T-helper 2 cell treated with Interferon-gamma antibody and Interleukin-4, amounts not matched to agents 5 μg/mL and 100 μg/mL, for 36 hours (primary cell): Measurements from ENCODE around the gene TTC39A.
A peak's percentile ranks its signal among the peaks of the same experiment; 100 is the strongest.

Source experiments
- DNase-seq: peaks from one replicate; pipeline ENCODE4 v3.0.0; 2021; ENCODE audit warnings: low spot score
- H3K27ac Mint-ChIP-seq: one replicate; pipeline ENCODE4 v1.8.0; 2021; ENCODE audit warnings: mild to moderate bottlenecking, mixed read lengths
- H3K27me3 Mint-ChIP-seq: one replicate; pipeline ENCODE4 v1.8.0; 2021; ENCODE audit warnings: low read depth, mixed read lengths
- H3K36me3 Mint-ChIP-seq: one replicate; pipeline ENCODE4 v1.8.0; 2021; ENCODE audit warnings: low read depth, mixed read lengths
- H3K4me1 Mint-ChIP-seq: one replicate; pipeline ENCODE4 v1.8.0; 2021; ENCODE audit warnings: low read depth, mixed read lengths
- H3K4me3 Mint-ChIP-seq: one replicate; pipeline ENCODE4 v1.8.0; 2022; ENCODE audit warnings: mild to moderate bottlenecking, moderate library complexity, mixed read lengths
- H3K9me3 Mint-ChIP-seq: one replicate; pipeline ENCODE4 v1.8.0; 2021; ENCODE audit warnings: mixed read lengths

Gene TTC39A

DNA sequence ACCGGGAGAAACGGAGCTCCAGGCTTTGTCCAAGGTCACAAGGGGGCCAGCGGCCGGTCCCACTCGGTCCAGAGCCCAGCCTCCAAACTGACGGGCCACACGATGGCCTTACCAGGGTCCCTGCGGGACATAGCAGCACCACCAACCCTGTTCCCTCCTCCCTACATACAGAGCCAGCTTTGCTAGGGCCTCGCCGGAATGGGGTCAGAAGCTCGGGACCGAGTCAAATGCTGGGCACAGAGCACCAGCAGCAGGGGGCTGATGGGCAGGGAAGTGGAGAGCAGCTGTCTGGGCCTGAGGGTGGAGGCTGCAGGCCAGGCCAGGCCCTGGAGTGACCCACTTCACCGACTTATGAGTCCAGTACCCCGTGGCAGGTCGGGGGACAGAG is 14.9 kb upstream of the TTC39A start:
- DNase-seq: no peak
- Mint-ChIP-seq H3K27me3 (peaks cover 36% of the 10 kb centered on the region), H3K27ac (no peak overlapping the region), H3K9me3 (no peaks in the 10 kb centered on the region), H3K4me1 (no peaks in the 10 kb centered on the region), H3K4me3 (no peak overlapping the region), H3K36me3 (no peaks in the 10 kb centered on the region)

GRCh38 chr1:51344602-51345299 is 14.4 kb upstream of the TTC39A start:
- no peaks in the 10 kb centered on the region for H3K4me1 Mint-ChIP-seq
- no peak overlapping the region for H3K27ac Mint-ChIP-seq

GRCh38 chr1:51344276-51344601 is 13.9 kb upstream of the TTC39A start:
- no peak overlapping the region for H3K27ac Mint-ChIP-seq
- no peaks in the 10 kb centered on the region for H3K36me3 Mint-ChIP-seq
- H3K27me3 Mint-ChIP-seq: peaks cover 36% of the 10 kb centered on the region
- H3K4me1 Mint-ChIP-seq: no peaks in the 10 kb centered on the region
- no peaks in the 10 kb centered on the region for H3K9me3 Mint-ChIP-seq
- H3K4me3 Mint-ChIP-seq: no peak overlapping the region
- DNase-seq: no peak

More at GRCh38 chr1:51344602-51345299, 14.4 kb upstream of the TTC39A start:
- no peak for DNase-seq
- H3K9me3 Mint-ChIP-seq: no peaks in the 10 kb centered on the region
- no peak overlapping the region for H3K4me3 Mint-ChIP-seq
- no peaks in the 10 kb centered on the region for H3K36me3 Mint-ChIP-seq
- H3K27me3 Mint-ChIP-seq: peaks cover 36% of the 10 kb centered on the region

DNA sequence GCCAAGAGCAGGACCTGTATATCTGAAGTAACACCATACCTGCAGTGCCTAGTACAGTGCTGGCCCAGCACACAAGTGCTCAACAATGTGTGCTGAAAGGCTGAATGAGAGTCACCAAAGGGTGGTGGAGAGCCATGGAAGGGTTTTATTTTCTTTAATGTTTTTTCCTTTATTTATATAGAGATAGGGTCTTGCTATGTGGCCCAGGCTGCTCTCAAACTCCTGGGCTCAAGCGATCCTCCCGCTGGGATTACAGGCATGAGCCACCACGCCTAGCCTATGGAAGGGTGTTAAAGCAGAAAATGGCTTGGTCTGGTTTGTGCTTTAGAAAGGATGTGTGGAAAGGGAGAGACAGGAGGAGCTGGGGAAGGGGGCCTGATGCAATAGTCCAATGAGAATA is 13.3 kb upstream of the TTC39A start:
- DNase-seq: no peak
- H3K27ac Mint-ChIP-seq: no peak overlapping the region
- H3K4me1 Mint-ChIP-seq: no peaks in the 10 kb centered on the region
- H3K27me3 Mint-ChIP-seq: peaks cover 36% of the 10 kb centered on the region
- H3K36me3 Mint-ChIP-seq: no peaks in the 10 kb centered on the region
- H3K9me3 Mint-ChIP-seq: no peaks in the 10 kb centered on the region
- H3K4me3 Mint-ChIP-seq: no peak overlapping the region

- Mint-ChIP-seq H3K27me3 (peaks cover 36% of the 10 kb centered on the region), H3K36me3 (no peaks in the 10 kb centered on the region), H3K9me3 (no peaks in the 10 kb centered on the region), H3K4me1 (no peaks in the 10 kb centered on the region), H3K4me3 (no peak overlapping the region), H3K27ac (no peak overlapping the region)
- no peak for DNase-seq
Observed at GRCh38 chr1:51342591-51343206, 12.3 kb upstream of the TTC39A start.

DNA sequence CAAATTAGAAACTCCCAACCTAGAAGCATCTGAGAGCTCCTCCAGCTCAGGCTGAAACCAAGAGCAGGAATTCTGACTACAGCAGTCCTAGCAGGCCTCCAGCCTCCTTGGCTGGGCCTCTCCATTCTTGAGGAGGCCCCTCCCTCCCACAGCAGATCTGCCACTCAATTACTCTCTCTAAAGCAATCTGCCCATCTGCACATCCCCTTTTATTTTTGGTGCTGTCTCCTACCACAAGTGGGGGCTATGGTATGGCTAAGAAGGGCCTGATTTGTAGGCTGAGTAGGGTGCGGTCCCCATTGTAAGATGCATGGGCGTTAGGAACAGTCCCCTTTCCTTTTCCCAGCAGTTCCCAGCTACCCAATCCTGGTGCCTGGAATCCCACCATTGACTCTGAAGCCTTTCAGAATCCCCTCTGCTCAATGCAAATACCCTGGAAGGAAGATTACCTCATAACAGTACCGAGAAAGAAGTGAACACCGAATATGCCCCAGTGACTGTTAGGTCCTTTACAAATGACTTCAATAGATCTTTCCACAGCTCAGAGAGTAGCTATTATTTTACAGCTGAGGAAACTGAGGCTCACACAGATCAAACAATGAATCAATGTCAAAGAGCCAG is 11.6 kb upstream of the TTC39A start:
- no peak for DNase-seq
- Mint-ChIP-seq H3K27me3 (peaks cover 35% of the 10 kb centered on the region), H3K4me3 (no peak overlapping the region)

GRCh38 chr1:51340380-51340779 is 10.0 kb upstream of the TTC39A start:
- Mint-ChIP-seq H3K27ac (no peak overlapping the region), H3K4me3 (no peak overlapping the region), H3K4me1 (no peaks in the 10 kb centered on the region), H3K36me3 (no peaks in the 10 kb centered on the region), H3K9me3 (no peaks in the 10 kb centered on the region), H3K27me3 (peaks cover 21% of the 10 kb centered on the region)
- DNase-seq: no peak

More for the DNA sequence above, 11.6 kb upstream of the TTC39A start:
- Mint-ChIP-seq H3K27ac (no peak overlapping the region), H3K4me1 (no peaks in the 10 kb centered on the region), H3K9me3 (no peaks in the 10 kb centered on the region), H3K36me3 (no peaks in the 10 kb centered on the region)

- no peak overlapping the region for H3K27ac Mint-ChIP-seq
- peaks cover under 1% of the 10 kb centered on the region for H3K4me1 Mint-ChIP-seq
- no peak for DNase-seq
- no peaks in the 10 kb centered on the region for H3K9me3 Mint-ChIP-seq
- peaks cover 2% of the 10 kb centered on the region for H3K27me3 Mint-ChIP-seq
- H3K4me3 Mint-ChIP-seq: no peak overlapping the region
- no peaks in the 10 kb centered on the region for H3K36me3 Mint-ChIP-seq
Observed at GRCh38 chr1:51336711-51337110, 6.3 kb upstream of the TTC39A start.

- H3K4me1 Mint-ChIP-seq: peaks cover 7% of the 10 kb centered on the region
- DNase-seq: no peak
- no peaks in the 10 kb centered on the region for H3K36me3 Mint-ChIP-seq
- no peak overlapping the region for H3K27ac Mint-ChIP-seq
- peaks cover 9% of the 10 kb centered on the region for H3K27me3 Mint-ChIP-seq
- H3K9me3 Mint-ChIP-seq: no peaks in the 10 kb centered on the region
- no peak overlapping the region for H3K4me3 Mint-ChIP-seq
Observed at GRCh38 chr1:51336004-51336403, 5.6 kb upstream of the TTC39A start.

DNA sequence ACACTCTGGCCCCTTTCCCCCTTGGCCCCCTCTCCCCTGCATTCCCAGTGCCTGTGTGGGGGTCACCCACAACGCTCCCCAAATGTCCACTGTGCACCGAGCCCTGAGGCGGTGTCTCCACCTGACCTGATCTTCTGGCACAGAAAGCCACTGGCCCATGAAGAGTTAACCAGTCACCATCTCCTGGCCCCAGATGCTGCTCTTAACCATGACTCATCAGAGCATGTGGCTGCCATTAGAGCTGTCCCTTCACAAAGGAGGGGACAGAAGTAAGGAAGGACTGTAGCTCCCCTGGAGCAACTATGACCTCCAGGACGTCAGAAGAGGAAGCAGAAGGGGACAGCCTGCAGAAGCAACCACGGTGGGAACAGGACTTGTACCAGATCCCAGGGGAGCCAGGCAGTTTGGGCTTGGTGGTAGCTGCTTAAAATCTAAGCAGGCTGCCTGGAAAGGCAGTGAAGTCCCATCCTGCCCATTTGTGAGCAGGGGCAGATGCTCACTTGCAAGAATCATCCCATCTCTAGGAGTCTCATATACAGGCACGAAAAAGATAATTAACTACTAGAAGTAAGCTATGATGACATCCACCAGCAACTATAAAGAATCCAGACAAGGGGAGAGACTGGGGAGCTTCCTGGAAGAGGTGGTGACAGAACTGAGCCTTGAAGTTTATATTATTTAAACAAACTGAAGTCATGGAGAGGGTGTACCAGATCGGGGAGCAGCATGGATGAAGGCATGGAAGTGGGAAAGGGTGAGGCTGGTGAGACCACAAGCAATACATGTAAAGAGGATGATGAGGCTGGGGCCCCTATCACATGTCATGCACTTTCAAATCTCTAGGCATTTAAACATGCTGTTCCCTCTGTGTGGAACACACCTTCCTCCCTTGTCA is 1.1 kb upstream of the TTC39A start:
- DNase-seq: no peak
- Mint-ChIP-seq H3K36me3 (no peaks in the 10 kb centered on the region), H3K4me1 (peaks cover 7% of the 10 kb centered on the region), H3K4me3 (peak overlapping the region; percentile 81), H3K27me3 (peaks cover 32% of the 10 kb centered on the region), H3K9me3 (no peaks in the 10 kb centered on the region), H3K27ac (peak overlapping the region; percentile 61)

GRCh38 chr1:51329443-51330325 is 678 bp downstream of the TTC39A start:
- H3K27me3 Mint-ChIP-seq: peaks cover 36% of the 10 kb centered on the region
- no peaks in the 10 kb centered on the region for H3K9me3 Mint-ChIP-seq
- H3K4me1 Mint-ChIP-seq: peaks cover 7% of the 10 kb centered on the region
- no peaks in the 10 kb centered on the region for H3K36me3 Mint-ChIP-seq
- peak overlapping the region; percentile 61 for H3K4me3 Mint-ChIP-seq
- no peak for DNase-seq
- no peak overlapping the region for H3K27ac Mint-ChIP-seq

DNA sequence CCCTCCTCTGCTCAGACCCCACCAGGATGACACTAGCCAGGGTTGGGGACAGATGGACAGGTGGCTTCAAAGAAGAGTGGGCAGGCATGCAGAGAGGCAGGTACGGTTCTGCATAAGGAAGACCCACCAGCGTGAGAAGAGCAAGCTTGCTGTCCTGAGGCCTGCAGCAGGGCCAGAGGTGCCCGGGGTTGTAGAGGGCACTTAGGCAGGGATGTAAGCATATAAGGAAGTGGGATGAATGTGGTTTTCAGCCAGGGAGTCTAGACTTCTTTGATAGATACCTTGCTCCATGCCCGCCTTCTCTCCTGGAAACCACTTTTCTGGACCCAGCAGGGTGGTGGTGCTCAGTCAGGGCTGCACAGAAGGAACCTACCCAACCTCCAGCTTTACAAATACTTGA is 1.4 kb downstream of the TTC39A start:
- Mint-ChIP-seq H3K36me3 (no peaks in the 10 kb centered on the region), H3K27me3 (peaks cover 36% of the 10 kb centered on the region), H3K4me3 (peak overlapping the region; percentile 37), H3K4me1 (peaks cover 7% of the 10 kb centered on the region), H3K27ac (no peak overlapping the region), H3K9me3 (no peaks in the 10 kb centered on the region)
- DNase-seq: no peak

- H3K4me3 Mint-ChIP-seq: no peak overlapping the region
- H3K27ac Mint-ChIP-seq: no peak overlapping the region
- DNase-seq: no peak
- H3K36me3 Mint-ChIP-seq: no peaks in the 10 kb centered on the region
- peaks cover 38% of the 10 kb centered on the region for H3K27me3 Mint-ChIP-seq
- no peaks in the 10 kb centered on the region for H3K9me3 Mint-ChIP-seq
- H3K4me1 Mint-ChIP-seq: peaks cover 7% of the 10 kb centered on the region
Observed at GRCh38 chr1:51328279-51328678, 2.1 kb downstream of the TTC39A start.
